GM12872 (cell line): ENCODE results near the gene GNAO1.

Experiments
- TF ChIP-seq, protein P1 (sequence below): IDR thresholded peaks from 3 replicates; pipeline ENCODE4 v1.5.1; 2011; ENCODE audit warnings: low read depth, mild to moderate bottlenecking, low read length, moderate library complexity; ENCODE audit not compliant: insufficient read depth

The GNAO1 gene

DNA sequence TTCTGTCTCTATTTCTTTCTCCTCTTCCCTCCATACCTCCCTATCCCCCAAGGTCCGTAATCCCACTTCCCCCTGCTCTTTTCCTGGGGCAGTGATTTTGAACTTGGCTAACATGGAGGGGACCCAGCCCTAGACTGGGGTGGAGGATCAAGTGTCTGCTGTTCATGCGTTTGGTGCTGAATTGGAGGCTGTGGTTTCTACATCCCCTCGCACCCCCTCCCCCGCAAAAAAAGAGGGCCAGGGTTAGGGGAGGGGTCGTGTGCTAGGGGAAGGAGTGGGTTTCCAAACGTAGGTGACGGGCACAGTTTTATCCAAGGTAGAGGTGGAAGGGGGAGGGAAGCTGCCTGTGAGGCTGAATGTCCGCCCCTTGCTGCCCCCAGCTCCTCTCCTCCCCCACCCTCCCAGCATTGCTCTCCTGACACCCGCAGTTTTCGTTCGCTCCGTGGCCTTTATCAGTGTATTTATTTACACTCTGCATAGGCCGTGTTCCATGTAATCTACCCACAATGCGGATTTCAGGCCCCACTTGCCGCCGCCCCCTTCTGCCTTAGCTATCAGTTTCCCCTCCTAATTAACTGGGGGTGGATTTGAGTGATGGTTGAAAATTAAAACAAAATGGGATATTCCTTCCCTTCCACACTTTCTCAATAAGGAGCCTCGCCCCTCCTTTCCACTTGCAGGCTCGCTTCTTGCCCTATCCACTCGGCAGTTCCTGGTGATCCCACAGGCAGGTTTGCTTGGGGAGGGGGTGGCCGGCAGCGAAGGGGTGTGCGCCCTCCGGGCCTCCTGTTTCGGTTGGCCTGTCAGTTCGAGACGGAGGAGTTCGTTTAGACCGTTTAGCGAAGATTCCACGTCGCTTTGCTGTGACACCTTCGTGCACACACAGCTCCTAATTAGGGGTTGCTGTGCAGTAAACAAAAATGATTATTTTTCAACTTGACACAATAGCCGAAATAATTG lies 2.0 kb downstream of the GNAO1 start:
- TF ChIP-seq, protein P1, sequence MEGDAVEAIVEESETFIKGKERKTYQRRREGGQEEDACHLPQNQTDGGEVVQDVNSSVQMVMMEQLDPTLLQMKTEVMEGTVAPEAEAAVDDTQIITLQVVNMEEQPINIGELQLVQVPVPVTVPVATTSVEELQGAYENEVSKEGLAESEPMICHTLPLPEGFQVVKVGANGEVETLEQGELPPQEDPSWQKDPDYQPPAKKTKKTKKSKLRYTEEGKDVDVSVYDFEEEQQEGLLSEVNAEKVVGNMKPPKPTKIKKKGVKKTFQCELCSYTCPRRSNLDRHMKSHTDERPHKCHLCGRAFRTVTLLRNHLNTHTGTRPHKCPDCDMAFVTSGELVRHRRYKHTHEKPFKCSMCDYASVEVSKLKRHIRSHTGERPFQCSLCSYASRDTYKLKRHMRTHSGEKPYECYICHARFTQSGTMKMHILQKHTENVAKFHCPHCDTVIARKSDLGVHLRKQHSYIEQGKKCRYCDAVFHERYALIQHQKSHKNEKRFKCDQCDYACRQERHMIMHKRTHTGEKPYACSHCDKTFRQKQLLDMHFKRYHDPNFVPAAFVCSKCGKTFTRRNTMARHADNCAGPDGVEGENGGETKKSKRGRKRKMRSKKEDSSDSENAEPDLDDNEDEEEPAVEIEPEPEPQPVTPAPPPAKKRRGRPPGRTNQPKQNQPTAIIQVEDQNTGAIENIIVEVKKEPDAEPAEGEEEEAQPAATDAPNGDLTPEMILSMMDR: no peak

DNA sequence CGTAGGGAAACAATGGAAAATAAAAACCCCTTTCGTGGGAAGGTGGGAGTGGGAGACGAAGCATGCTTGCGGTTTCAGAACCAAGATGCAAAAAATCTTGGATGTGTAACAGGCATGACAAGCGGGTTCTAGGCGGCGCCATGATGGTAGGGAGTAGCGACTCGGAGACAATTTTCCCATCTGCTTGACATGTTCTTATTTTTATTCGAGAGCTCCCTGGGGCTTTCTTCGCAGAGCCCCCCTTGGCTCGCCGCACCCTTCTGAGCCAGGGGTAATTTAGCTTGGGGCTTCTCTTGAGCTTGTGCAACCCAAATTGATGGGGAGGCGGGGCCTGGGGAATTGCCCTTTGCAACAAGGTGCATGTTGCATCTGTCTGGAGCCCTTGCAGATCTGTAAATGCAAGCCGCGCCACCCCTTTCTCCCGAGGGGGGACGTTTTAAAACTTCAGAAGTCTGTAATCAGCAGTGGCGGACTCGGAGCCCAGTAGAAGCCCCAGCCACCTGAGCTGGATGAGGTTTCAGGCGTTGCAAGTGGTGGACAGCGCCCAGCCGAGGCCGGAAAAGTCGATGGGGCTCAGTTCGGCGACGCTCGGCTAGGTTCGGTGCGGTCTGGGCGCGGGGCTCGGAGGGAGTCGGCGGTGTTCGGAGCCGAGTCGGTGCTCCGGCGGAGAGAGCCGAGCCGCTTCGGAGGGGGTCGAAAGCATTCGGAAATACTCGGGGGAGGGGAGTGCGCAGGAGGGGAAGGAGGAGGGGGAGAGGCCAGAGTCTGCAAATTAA lies 2.9 kb downstream of the GNAO1 start:
- TF ChIP-seq, protein P1: no peak

DNA sequence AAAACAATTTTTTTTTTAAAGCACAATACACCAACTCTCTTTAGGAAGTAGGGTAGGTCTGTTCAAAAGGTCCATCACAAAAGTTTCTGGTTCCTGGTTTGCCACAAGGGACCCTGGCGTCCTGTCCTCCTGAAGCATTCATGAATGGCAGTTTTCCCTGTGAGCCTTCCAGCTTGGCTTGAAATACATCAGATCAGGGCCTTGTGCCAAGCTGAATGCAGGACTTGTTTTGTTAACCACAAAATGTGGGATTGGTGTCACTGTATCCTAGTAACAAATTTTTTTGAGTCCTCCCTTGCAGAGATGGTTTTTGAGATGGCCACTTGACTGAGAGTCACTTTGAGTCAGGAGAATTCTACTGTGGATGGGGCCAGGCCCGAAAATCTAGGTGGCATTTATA lies 3.9 kb downstream of the GNAO1 start:
- TF ChIP-seq, protein P1: no peak

DNA sequence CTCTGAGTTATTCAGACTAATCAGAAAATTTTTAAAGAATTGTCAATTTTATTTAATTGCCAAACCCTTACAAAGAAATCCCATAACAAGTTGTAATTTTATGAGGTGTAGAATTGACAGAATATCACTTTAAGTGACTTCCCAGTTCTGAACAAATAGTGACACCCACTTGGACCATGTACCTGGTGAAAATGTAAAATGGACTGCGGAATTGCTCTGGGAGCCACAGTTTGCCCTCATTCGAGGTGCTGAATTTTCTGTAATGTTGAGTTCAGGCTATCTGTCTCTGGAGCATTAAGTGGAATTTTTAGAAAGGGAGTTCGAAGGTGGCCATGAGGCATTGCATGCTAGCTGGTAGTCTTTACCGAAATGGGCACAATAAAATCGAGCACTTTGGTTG lies 5.1 kb downstream of the GNAO1 start:
- TF ChIP-seq, protein P1: no peak

DNA sequence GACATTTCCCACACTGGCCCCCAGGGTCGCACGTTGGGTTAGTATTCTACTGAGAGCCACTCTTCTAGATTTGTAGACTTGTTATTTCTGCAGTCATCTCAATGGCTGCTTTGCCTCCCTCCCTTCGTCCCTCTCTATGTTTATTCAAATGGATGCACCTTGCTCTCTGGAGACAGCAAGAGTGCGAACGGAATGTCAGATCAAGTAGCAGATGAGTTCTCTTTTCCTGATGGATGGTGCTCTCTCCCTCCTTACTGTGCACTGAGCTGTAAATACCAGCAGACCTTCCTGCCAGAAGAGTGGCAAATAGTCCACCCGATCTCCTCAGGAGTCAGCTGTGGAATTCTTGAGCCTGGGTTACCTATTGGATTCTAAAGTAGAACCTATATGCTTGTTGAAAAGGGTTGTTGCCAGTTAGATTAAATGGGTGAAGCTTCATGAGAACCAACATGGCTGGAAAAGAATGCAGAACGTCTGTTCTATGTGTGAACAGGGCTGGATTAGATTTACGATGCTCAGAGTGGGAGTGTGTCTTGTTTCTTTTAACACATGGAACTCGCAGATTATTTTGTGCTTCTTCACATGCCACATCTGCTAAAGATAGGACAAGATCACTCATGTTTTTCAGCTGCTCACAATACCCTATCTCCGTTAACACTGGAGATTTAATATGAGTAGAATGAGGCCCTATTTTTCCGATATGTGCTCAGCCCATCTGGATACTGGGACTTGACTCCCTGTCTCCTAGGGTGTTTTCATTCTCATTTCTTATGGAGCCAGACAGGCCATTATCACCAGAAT lies 6.1 kb downstream of the GNAO1 start:
- TF ChIP-seq, protein P1: no peak

DNA sequence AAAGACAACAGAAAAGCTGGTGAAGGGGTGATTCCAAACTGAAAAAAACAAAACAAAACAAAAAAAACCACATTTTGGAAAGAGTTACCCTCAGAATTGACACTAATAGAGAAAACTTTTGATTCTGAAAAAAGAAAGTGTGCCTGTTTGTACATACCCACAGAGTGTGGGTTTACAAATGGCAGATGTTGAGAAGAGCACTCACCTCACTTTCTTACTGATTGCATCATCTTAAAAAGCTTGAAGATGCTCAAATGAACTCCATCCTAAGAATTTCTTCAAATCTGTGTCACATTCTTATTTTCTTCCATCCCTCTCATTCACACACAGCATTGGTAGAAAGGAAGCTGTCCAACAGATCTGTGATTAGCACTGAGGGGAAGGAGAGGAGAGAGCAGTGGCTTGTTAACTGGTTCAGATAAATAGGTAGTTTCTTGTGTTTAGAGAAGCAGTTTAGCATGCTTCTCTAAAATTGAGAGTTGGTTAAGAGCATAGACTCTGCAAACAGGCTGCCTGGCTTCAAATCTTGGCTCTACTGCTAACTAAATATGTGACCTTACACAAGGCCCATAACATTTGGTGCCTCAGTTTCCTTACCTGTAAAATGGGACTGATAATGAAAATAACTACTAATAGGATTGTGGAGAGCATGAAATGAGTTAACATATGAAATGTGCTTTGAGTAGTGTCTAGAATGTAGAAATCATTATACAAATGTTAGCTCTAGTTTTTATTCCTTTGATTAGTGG lies 6.9 kb downstream of the GNAO1 start:
- TF ChIP-seq, protein P1: no peak
